WTC11 (cell line): ENCODE data around the gene TJP3.

Experiments used
- CBFB ChIP-seq: sonication (generic); formaldehyde crosslinking; IDR thresholded peaks from 2 replicates; pipeline ENCODE4 v1.8.1; 2022; ENCODE audit warnings: mild to moderate bottlenecking, low read depth, missing genetic modification reagents
- CTCF ChIP-seq: fragments of 200-600 bp; IDR thresholded peaks from 2 replicates; pipeline ENCODE4 v1.8.0; 2022; ENCODE audit warnings: antibody characterized with exemption
- SMAD4 ChIP-seq: sonication (generic); formaldehyde crosslinking; IDR thresholded peaks from 2 replicates; pipeline ENCODE4 v1.8.0; 2022; ENCODE audit warnings: mild to moderate bottlenecking, missing genetic modification reagents
- ZNF317 ChIP-seq: sonication (generic); formaldehyde crosslinking; IDR thresholded peaks from 2 replicates; pipeline ENCODE4 v1.8.1; 2023; ENCODE audit warnings: low read depth, mild to moderate bottlenecking, moderate library complexity, missing genetic modification reagents, borderline replicate concordance
- TF ChIP-seq, protein P1 (sequence below): sonication (generic); formaldehyde crosslinking; IDR thresholded peaks from 2 replicates; pipeline ENCODE4 v1.8.1; 2022; ENCODE audit warnings: low read depth, missing genetic modification reagents, borderline replicate concordance

DNA sequence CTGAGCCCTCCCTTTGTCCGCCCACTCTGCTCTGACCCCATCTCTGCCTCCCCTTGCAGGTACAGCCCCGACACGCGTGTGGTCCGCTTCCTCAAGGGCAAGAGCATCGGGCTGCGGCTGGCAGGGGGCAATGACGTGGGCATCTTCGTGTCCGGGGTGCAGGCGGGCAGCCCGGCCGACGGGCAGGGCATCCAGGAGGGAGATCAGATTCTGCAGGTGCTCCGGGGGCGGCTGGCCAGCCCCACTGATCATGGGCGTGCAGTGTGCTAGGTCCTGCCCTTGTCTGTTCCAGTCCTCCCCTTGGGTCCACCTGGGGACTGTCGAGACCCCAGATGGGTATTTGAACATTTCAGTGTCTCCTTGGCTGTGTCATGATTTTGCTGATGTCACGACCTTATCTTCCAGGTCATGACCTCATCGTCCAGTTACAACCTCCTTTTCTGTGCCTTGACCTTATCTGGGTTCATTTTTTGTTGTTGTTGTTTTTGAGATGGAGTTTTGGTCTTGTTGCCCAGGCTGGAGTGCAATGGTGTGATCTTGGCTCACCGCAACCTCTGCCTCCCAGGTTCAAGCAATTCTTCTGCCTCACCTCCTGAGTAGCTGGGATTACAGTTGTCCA, 28.0 kb downstream of the TJP3 start:
- TF ChIP-seq CTCF: no peak
- no peak for TF ChIP-seq SMAD4 (CRISPR knock-in tag)
- TF ChIP-seq, protein P1, sequence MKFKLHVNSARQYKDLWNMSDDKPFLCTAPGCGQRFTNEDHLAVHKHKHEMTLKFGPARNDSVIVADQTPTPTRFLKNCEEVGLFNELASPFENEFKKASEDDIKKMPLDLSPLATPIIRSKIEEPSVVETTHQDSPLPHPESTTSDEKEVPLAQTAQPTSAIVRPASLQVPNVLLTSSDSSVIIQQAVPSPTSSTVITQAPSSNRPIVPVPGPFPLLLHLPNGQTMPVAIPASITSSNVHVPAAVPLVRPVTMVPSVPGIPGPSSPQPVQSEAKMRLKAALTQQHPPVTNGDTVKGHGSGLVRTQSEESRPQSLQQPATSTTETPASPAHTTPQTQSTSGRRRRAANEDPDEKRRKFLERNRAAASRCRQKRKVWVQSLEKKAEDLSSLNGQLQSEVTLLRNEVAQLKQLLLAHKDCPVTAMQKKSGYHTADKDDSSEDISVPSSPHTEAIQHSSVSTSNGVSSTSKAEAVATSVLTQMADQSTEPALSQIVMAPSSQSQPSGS: no peak
- TF ChIP-seq ZNF317 (CRISPR knock-in tag): no peak
- no peak for TF ChIP-seq CBFB (CRISPR knock-in tag)
